Activated CD4-positive, CD25-positive, alpha-beta regulatory T cell treated with anti-CD3 and anti-CD28 coated beads, Interleukin-2, amount 50 U/mL, for 16 hours (primary cell): ENCODE results near the gene DENND1B.
"Not testable (repeated sequence)": the region's sequence is repeated elsewhere in the genome, so short reads cannot be mapped to it uniquely, and the experiment has no call there.

ENCODE experiments used
- DNase-seq: peaks from one replicate; pipeline ENCODE4 v3.0.0-alpha.2; 2020; ENCODE audit warnings: low read depth, low spot score

The DENND1B gene

DNA sequence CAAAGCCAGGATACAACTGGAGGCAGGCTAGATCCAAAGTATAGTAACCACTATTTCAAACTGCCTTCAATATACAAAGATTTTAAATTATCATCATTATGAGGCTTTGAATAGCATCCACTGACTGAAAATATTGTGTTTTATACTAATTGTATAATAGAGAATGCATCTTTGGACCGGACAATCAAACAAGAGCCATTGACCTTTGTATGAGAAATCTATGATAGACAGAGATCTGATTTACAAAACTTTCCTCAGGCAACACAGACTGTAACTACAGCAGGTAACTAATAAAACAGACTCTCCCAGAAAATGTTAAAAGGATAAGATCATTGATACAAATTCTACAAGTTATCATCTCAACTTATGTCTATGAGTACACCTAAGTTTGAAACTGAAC is 152.9 kb downstream of the DENND1B start:
- no peak for DNase-seq

DNA sequence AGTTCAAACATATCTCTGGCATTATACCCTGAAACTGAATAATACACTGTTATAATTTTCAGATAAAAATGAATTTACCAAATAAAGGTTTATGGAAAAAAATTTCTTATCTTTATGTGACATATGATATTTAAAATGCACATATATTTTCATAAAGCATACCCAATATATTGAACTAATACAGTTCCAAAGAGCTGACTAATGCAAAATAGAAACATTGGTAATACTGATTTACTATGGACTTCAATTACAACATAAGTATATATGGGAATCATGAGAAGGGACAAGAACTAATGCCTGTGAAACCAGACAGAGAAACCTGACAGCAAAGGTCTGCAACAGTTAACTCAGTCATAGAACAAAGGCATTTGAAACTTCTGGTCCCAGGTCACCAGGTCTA is 153.5 kb downstream of the DENND1B start:
- DNase-seq = no peak

DNA sequence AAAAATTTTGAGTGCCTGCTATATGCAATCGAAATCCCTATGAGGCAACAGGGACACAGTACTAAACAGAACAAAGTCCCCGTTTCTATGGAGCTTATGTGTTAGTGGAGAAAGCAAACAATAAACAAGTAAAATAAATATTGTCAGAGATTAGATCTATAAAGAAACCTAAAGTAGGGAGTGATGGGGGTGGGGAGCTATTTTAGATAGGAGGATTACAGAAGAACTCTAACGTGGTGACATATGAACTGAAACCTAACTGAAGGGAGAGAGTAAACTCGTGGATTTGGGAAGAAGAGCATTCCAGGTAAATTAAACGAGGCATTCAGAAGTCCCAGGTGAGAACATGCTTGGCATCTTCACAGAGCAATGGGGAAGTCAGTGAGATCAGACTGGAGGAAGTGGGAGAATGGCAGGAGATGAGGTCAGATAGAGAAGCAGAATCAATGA is 154.5 kb downstream of the DENND1B start:
- DNase-seq = no peak

DNA sequence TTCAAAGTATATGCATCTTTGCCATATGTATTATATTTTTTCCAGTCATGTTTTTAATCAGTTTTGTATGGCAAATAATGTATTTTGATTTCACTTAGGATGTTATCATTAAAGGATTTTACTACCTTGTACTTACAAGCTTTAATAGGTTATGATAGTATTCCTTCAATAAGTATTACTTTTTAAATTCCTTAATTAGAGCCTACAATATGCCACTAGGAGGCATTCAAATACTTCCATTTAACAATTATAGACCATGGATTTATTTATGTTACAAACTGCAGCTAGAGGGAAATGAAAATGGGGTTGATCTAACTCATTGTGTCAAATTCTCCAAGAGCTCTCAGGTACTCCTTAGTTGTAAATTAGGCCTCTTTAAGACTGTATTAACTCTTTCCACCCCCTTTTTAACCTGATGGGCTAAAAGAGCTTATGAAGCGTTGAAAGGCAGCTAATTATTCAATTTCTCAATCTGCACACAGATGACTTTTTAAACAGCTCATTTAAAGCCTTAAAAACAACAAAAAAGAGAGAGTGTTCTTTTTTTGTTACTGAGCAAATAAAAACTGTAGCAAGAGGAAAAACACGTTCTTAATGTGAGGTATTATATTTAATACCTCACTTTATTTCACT is 156.2 kb downstream of the DENND1B start:
- DNase-seq = no peak

DNA sequence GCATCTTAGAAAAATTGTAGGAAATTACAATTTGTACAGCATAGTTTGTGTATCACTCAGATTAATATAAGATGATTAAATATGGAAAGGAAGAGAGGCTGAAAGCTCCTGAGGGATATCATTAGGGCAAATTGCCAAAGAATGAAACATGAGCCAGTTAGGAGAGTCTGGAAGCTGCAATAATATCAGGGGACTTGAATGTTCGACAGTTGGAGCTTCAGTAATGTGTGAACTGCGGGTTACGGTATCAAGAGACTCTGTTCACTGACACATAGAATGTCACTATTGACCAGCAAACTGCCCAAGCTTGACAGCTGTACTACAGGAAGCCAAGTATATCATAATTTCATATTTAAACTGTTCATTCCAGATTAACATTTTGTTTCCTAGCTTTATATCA is 157.2 kb downstream of the DENND1B start:
- DNase-seq = no peak

DNA sequence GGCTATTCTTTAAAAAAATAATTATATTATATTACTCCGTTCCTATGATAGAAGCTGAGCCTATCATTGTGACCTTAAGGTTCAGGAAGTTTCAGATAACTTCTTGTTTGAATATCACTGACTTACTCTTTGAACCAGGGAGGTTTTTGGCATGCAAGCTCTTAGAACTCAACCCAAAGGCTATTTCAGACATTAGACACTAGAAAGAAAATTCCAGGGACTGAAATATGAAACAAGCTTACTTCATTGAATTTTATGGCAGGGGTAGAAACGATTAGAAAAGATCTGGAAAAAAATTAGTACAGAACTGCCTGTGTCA is 159.6 kb downstream of the DENND1B start:
- no peak for DNase-seq

DNA sequence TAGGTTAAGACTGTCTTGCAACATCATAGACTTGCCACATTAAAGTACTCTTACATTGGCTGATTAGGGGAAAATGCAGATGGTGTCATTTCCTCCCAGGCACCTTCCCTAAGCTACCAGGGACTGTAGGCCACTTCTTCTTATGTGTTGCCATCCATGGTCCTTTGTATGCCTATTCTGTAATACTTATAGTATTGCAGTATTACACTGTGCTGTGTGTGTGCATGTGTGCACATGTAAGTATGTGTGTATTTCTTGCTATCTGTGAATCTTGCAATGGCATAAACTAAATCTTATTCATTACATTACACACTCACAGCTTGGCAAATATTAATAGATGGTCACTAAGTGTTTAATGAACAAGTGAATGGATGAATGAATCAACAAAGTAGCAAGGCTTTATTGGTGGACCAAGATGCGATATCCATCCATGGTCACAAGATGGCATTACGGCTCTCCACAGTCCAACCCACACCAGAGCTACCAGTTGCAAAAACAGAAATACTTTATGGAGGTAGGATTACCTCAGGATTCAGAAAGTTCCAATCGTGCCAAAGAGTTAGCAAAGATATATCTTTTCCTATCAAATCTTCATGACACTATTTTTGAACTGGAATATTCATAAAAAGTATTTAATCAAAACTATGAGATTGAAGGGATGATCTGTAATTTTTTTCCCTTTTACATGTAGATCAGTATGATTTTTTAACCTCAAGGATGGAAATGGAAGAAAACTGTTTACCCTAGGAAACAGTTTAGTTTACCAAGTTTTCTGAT is 160.2 kb downstream of the DENND1B start:
- DNase-seq = no peak

DNA sequence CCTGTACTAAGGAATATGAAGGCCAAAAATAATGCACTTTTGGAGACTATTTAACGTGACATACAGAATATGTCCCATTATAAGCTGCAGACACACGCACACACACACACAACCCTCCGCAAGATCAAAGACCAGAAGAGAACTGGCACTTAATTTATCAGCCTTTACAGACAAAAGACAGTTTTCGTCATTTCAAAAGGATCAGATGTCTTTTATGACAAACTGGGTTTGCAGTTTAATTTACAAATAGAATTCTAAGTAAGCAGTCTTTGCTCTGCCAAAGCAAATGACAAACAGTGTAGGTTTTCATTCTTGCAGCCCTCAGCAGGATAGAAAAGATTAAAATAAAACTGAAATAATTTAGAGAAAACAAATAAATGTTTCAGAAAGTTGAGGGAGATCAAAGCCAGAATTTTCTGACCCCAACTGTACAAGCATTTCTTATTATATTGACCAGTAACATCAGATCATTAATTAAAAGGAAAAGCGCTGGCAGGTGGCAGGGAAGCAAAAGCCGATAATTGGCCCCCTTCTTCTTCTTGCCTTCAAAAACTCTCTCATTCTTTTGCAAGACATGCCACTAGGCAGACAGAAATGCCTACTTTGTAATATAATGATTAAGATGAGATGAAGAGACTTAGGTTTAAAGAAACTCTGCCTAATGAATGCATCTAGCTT is 169.0 kb downstream of the DENND1B start:
- DNase-seq = no peak

DNA sequence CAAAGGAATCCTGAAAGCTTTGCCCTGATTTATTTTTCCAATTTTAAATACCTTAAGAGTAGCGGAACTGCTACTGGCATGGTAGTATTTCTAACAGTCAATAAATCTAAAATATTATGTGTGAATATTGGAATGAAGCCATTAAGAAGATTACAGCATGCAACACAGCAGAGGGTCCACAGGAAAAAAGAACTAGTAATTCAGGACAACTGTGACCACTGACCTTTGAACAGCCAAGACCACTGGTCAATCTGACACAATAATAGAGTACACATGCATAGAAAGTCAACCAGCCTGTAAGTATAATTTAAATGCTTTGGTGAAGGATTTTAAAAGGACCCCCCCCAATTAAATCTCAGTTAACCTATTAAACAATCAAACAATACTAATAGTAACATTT is 171.0 kb downstream of the DENND1B start:
- no peak for DNase-seq

DNA sequence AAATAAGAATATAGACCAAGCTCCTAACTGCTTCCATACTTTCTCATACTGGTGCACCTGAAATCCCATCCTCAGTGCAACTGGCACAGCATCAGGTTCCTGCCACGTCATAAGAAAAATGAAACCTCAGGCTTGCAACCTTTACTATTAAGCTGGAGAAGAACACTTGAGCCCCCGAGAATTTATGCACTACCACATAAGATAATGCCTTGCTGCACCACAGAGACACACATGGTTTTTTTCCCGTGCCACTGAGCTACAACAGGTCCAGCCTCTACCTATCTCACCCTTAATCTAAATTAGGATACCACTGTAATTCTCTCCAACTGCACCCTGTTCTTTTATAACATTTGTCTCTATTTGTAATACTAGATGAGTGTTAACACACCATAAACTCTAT is 174.5 kb downstream of the DENND1B start:
- DNase-seq = no peak

DNA sequence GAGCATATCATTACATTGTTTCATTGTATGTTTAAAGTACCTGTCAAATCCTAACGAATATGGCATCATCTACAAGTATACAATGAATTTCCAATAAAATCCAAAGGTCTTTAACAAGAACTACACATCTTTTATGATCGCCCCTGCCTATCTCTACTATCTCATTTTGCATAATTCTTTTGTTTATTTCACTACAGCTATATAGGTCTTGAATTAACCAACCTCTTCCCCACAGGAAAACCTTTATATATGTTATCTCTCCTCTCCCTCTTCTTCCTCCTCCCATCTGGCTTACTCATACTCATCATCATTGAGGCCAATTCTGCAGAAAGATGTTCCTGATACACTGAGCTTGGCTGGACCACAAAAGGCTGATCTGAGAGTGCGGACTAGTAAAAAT is 175.5 kb downstream of the DENND1B start:
- DNase-seq = no peak

DNA sequence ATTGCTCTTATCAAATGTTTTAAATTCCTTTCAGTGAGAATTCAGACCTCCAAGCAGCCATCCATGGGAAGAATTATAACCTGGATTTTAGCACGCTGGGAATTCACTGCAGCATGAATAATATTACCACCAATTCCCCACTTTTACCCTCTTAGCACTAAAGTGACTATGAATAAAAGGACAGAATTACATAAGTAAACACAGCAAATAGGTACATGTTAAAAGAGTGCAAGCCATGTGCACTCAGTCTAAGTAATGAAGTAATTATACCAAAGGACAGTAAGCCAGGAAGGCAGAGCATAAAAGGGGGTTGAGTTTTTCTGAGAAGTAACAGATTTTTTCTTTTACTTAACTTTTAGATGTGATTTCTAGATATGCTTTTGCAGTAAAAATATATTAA is 176.3 kb downstream of the DENND1B start:
- no peak for DNase-seq

DNA sequence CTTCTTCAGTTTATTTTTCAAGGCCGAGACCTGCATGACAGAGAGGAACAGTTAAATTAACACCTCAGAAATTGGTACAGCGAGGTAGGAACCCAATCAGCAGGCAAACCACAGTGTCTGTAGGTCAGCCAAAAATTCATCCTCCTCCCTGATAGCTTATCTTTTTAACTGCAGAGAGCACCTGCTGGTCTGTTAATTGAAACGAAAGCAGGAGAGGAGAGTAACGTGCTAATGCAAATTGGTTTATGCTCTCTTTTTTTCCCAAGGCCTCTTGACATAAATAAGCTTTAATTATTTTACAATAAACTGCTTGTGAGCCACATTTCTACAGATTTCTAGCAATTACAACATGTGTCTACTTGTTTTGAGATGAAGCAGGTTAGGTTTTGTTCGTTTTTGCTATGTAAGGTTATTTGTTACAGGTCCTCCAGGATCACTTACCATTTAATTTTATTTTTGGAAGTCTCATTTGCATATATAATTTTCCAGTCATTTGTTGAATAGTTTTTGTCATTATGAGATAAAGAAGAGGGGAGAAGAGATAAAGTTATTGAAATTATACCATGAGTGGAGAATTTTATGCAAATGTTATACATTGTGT is 179.9 kb downstream of the DENND1B start:
- no peak for DNase-seq

DNA sequence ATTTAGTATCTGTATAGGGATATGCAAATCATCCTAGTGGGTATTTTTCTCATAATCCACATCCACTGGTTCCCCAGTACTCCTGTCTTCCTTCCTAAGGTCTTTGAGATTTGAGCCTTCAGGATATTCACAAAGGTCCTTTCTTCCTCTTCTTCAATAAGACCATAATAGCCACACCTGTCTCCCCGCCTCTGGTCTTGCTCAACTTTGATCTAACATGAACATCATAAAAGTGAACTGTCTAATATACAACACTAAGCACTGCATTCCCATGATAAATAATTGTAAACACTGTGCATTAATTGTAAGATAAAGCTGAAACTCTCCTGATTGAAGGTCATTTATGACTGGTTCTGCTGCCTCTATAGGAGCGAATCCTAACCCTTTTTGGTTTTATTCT is 184.6 kb downstream of the DENND1B start:
- no peak for DNase-seq

DNA sequence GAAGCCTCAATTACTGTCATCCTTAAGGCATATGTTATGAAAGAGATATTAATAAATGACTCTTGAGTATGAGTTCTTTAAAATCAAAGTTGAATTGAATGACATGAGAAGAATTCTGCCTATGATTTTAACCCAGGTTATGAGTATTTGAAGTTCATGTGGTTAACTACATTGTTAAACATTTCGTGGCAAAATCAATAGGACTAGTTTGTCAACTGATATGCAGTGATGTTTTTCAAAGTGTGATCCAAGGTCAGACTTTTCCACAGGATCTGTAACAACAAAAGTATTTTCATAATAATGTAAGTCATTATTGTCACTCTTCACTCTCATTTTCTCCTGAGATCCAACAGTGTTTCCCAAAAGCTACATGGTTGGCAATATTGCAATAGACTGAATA is 189.5 kb downstream of the DENND1B start:
- DNase-seq = no peak

DNA sequence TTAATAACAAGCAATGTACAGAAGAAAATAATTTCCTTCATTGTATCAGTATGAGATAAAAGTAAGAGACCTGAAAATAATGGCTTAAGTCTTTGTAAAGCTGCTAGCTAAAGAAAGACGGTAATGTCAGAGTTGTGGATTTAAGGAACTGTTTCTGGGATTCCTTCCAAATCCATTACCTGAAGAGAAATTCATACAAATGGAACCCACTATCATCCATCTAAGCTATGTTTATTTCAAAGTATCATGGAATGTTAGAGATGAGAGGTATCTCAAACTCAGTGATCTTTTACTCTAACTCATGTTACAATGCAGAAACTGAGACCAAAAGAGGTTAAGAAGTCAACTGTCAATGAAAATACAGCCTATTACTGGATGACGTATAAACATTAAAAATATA is 197.7 kb downstream of the DENND1B start:
- no peak for DNase-seq

DNA sequence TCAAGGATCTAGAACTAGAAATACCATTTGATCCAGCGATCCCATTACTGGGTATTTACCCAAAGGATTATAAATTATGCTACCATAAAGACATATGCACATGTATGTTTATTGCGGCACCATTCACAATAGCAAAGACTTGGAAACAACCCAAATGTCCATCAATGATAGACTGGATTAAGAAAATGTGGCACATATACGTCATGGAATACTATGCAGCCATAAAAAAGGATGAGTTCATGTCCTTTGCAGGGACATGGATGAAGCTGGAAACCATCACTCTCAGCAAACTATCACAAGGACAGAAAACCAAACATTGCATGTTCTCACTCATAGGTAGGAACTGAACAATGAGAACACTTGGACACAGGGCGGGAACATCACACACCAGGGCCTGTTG is 199.7 kb downstream of the DENND1B start:
- not testable (repeated sequence) for DNase-seq

DNA sequence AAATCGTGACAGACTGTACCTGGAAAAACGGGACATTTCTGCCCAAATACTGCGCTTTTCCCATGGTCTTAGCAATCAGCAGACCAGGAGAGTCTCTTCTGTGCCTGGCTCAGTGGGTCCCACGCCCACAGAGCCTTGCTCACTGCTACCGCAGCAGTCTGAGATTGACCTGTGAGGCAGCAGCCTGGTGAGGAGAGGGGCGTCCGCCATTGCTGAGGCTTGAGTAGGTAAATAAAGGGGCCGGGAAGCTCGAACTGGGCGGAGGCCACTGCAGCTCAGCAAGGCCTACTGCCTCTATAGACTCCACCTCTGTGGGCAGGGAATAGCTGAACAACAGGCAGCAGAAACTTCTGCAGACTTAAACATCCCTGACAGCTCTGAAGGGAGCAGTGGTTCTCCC is 203.1 kb downstream of the DENND1B start:
- DNase-seq = no peak

DNA sequence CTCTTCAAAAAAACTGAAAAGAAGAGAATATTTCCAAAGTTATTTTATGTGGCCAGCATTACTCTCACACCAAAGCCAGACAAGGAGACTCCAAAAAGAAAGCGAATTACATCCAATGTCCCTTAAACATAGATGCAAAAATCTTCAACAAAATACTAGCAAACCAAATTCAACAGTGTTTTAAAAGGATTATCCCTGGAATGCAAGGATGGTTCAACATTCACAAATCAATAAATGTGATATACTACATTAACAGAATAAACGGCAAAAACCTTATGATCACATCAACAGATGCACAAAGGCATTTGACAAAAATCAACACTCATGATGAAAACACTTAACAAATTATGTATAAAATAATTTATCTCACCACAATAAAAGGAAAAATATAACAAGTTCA is 207.8 kb downstream of the DENND1B start:
- no peak for DNase-seq

DNA sequence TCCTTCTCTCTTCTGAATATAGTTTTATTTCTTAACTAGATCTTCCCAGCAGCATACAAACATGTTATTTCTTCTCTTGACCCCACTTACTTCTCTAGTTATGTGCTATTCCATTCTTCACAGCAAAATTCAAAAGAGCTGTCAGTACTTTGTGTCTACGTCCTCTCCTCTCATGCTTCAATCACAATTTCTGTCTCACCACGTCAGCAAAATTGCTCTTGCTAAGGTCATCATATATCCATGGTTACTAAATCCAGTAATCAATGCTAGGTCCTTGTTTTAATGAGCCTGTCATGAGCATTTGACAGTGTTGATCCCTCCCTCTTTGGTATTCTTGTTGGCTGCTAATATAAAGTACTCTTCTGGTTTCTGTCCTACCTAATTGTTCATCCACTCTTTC is 214.2 kb downstream of the DENND1B start:
- no peak for DNase-seq

DNA sequence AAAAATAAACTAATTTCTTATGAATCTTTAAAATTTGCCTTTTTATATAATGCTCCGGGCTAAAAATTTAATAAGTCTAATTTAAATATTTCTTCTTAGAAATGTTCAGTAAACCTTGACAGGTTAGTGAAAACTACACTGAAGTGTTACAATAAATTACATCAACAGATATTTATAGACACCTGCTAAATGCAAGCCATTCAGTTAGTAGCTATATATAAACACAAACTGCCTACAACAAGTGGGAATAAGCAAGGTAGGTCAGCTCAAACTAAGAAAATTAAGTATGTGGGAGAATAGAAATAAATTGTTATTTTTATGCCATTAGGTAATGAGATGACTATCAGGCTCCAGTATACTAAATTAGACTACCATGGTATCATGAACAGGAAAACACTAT is 215.6 kb downstream of the DENND1B start:
- no peak for DNase-seq

DNA sequence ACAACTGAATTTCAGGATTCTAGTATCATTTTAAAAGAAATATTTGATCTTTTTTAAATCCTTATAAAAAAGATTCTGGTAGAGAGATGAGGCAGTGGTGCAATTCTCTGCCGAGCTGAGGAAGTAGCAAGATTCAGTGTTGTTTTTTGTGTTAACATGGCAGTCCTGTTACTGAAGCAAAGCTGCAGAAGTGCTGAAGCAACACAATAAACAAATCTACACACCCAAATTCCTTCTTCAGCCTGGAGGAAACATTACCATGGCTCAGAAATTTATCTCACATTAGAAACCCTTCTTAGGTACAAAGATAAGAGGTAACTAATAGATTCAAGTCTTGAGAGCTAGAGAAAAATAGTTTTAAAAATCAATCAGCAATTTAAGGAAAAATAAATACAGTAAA is 216.0 kb downstream of the DENND1B start:
- DNase-seq = no peak

DNA sequence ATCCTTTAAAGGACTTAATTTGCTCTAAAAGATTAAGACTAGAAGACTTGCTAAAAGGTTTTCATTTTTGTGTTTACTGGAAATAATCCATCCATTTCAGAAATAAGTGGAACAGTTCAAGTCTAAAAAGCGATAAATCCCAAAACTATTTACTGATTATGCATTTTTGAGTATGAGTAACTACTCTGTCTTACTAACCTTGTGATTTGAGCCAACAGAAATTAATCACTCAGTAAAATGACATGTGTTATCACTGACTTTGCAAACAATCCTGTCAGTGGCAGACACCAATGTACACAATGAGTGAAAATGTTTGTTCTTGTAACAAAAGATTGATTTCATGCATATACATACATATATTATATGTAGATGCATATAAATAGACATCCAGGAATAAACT is 218.0 kb downstream of the DENND1B start:
- no peak for DNase-seq
